H1 (cell line): Measurements from ENCODE around the gene TFAP2A.

Experiments
- CBX5 ChIP-seq: fragments of 300-800, 300-1000 bp; sonication (generic); IDR thresholded peaks from 2 replicates; pipeline ENCODE4 v1.7.1; 2016; ENCODE audit warnings: antibody characterized with exemption, low read length, low read depth
- CBX8 ChIP-seq: fragments of 300-800, 300-1000 bp; sonication (generic); IDR thresholded peaks from 2 replicates; pipeline ENCODE4 v1.7.1; 2016; ENCODE audit warnings: low read depth, low read length, borderline replicate concordance
- CHD2 ChIP-seq: IDR thresholded peaks from 2 replicates; pipeline ENCODE4 v1.6.1; 2012; ENCODE audit warnings: low read length, improper control_type of control experiment
- CTCF ChIP-seq, 3 experiments: IDR thresholded peaks; 1 replicate in 2 of 3; 2 replicates in 1 of 3; pipeline versions ENCODE4 v1.5.1 to v1.6.1; 2011; ENCODE audit warnings: low read length in 3 of 3, mild to moderate bottlenecking in 3 of 3, inconsistent platforms in 2 of 3, low read depth in 1 of 3, moderate library complexity in 1 of 3; ENCODE audit not compliant: insufficient read depth in 1 of 3; ENCODE audit errors: control extremely low read depth in 1 of 3
- GABPA ChIP-seq: IDR thresholded peaks from 2 replicates; pipeline ENCODE4 v1.6.1; 2011; ENCODE audit warnings: mild to moderate bottlenecking, low read length, moderate library complexity, borderline replicate concordance; ENCODE audit not compliant: insufficient read depth
- MAFK ChIP-seq: IDR thresholded peaks from 2 replicates; pipeline ENCODE4 v1.6.1; 2012; ENCODE audit warnings: low read depth, mild to moderate bottlenecking, improper control_type of control experiment, low read length
- POLR2A ChIP-seq, 2 experiments: IDR thresholded peaks; 1 replicate in 1 of 2; 2 replicates in 1 of 2; pipeline ENCODE4 v1.6.1; 2011; ENCODE audit warnings: low read depth in 2 of 2, low read length in 2 of 2, mild to moderate bottlenecking in 2 of 2; ENCODE audit errors: control extremely low read depth in 1 of 2
- POLR2AphosphoS5 ChIP-seq: IDR thresholded peaks from 2 replicates; pipeline ENCODE4 v1.6.1; 2011; ENCODE audit warnings: low read depth, low read length
- RAD21 ChIP-seq, 2 experiments: IDR thresholded peaks in 1 of 2; conservative IDR thresholded peaks in 1 of 2; 2 replicates each; pipeline ENCODE4 v1.6.1; 2011; ENCODE audit warnings: low read depth in 2 of 2, low read length in 2 of 2, improper control_type of control experiment in 1 of 2, inconsistent platforms in 1 of 2, mild to moderate bottlenecking in 1 of 2, moderate library complexity in 1 of 2
- SP2 ChIP-seq: IDR thresholded peaks from 2 replicates; pipeline ENCODE4 v1.6.1; 2012; ENCODE audit warnings: mild to moderate bottlenecking, low read length, inconsistent platforms
- TAF1 ChIP-seq: IDR thresholded peaks from 2 replicates; pipeline ENCODE4 v1.6.1; 2011; ENCODE audit warnings: mild to moderate bottlenecking, low read depth, low read length
- YY1 ChIP-seq: IDR thresholded peaks from 2 replicates; pipeline ENCODE4 v1.6.1; 2011; ENCODE audit warnings: low read depth, mild to moderate bottlenecking, low read length

GRCh38 chr6:10463491-10464481 lies 48.9 kb upstream of the TFAP2A start:
- no peak for TF ChIP-seq SP2
- TF ChIP-seq CBX5 = no peak
- no peak for TF ChIP-seq TAF1
- no peak for TF ChIP-seq POLR2A (IDR thresholded peaks at IDR 0.05; ENCODE audit: control extremely low read depth in 1 of 2, low read depth in 2 of 2, low read length in 2 of 2)
- no peak for TF ChIP-seq CTCF (IDR thresholded peaks at IDR 0.05; ENCODE audit: control extremely low read depth in 1 of 3, insufficient read depth in 1 of 3, low read depth in 1 of 3, low read length in 3 of 3)
- TF ChIP-seq CHD2 = no peak
- TF ChIP-seq MAFK = no peak
- TF ChIP-seq POLR2AphosphoS5 = no peak
- no peak for TF ChIP-seq RAD21 (IDR thresholded peaks at IDR 0.05 in 1 of 2, conservative IDR thresholded peaks at IDR 0.05 in 1 of 2; ENCODE audit: low read depth in 2 of 2, low read length in 2 of 2)
- TF ChIP-seq GABPA = no peak
- TF ChIP-seq CBX8 = no peak
- TF ChIP-seq YY1 = no peak
